ENCODE results near the gene IGFBP3.

IGFBP3 gene

DNA sequence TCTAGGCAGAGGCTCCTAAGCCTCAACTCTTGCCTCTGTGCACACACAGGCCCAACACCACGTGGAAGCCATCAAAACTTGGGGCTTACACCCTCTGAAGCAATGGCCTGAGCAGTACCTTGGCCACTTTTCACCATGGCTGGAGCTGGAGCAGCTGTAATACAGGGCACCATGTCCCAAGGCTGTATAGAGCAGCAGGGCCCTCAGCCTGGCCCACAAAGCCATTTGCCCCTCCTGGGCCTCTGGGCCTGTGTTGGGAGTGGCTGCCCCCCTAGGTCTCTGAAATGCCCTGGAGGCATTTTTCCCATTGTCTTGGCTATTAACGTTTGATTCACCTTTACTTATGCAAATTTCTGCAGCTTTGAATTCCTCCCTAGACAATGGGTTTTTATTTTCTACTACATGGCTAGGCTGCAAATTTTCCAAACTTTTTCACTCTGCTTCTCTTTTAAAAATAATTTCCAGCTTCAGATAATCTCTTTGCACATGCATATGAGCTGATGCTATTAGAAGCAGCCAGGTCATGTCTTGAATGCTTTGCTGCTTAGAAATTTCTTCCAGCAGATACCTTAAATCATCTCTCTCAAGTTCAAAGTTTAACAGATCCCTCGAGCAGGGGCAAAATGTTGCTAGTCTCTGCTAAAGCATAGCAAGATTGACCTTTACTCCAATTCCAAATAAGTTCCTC is 42.5 kb downstream of the IGFBP3 start:
- H2AFZ ChIP-seq (ENCODE audit: low read length), result no peak overlapping the region
- no peak overlapping the region for H3K9ac ChIP-seq (ENCODE audit: low read length)
- no peaks in the 10 kb centered on the region for H3K36me3 ChIP-seq (replicated peaks; ENCODE audit: insufficient read depth, low read length)
- DNase-seq, result no peak
- H3K4me2 ChIP-seq (ENCODE audit: low read depth, low read length), result no peak overlapping the region
- H3K27me3 ChIP-seq (replicated peaks; ENCODE audit: insufficient read depth, low read length), result no peaks in the 10 kb centered on the region
- H3K27ac ChIP-seq (ENCODE audit: low read length), result no peak overlapping the region
- no peaks in the 10 kb centered on the region for H3K79me2 ChIP-seq (ENCODE audit: low read length)
- H3F3A ChIP-seq (ENCODE audit: insufficient read depth, low read length), result peaks cover 9% of the 10 kb centered on the region; the same call in 1 of the 2 replicates
- H3K9me3 ChIP-seq (replicated peaks; ENCODE audit: insufficient read depth, low read length), result no peaks in the 10 kb centered on the region
- H3K4me3 ChIP-seq (ENCODE audit: low read length), result no peak overlapping the region
- H4K20me1 ChIP-seq (ENCODE audit: insufficient read depth, low read length), result no peaks in the 10 kb centered on the region
- peaks cover 14% of the 10 kb centered on the region for H3K4me1 ChIP-seq (ENCODE audit: low read length)
- no peaks in the 10 kb centered on the region for H3K9me2 ChIP-seq (replicated peaks; ENCODE audit: insufficient read depth, low read length)
- TF ChIP-seq EZH2phosphoT487 (IDR thresholded peaks at IDR 0.05; ENCODE audit: low read length) (no peak), EZH2 (optimal IDR thresholded peaks at IDR 0.05; ENCODE audit: low read depth, low read length) (no peak)
- TF ChIP-seq, protein P1, sequence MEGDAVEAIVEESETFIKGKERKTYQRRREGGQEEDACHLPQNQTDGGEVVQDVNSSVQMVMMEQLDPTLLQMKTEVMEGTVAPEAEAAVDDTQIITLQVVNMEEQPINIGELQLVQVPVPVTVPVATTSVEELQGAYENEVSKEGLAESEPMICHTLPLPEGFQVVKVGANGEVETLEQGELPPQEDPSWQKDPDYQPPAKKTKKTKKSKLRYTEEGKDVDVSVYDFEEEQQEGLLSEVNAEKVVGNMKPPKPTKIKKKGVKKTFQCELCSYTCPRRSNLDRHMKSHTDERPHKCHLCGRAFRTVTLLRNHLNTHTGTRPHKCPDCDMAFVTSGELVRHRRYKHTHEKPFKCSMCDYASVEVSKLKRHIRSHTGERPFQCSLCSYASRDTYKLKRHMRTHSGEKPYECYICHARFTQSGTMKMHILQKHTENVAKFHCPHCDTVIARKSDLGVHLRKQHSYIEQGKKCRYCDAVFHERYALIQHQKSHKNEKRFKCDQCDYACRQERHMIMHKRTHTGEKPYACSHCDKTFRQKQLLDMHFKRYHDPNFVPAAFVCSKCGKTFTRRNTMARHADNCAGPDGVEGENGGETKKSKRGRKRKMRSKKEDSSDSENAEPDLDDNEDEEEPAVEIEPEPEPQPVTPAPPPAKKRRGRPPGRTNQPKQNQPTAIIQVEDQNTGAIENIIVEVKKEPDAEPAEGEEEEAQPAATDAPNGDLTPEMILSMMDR (IDR thresholded peaks at IDR 0.05; ENCODE audit: low read length), result no peak

DNA sequence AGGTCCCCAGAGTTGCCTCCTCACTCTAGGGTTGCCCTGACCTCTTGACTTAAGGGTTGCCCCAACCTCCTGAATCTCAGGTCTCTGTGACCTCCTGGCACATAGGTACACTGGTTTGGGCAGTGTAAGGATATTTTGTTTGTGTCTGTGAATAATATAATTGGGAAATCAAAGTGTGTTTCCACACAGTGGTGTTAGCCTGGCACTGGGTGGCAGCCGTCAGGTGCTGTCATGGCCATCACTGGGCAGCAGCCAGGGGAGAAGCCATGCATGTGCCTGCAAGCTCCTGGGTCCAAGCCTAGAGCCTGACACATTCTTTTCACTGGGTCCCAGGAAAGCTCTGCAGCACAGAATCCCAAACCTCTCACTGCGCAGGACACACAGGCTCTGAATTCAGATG is 44.6 kb downstream of the IGFBP3 start:
- no peak overlapping the region for H3K4me3 ChIP-seq (ENCODE audit: low read length)
- no peak overlapping the region for H3K9ac ChIP-seq (ENCODE audit: low read length)
- no peaks in the 10 kb centered on the region for H3K79me2 ChIP-seq (ENCODE audit: low read length)
- no peaks in the 10 kb centered on the region for H3K36me3 ChIP-seq (replicated peaks; ENCODE audit: insufficient read depth, low read length)
- H3K9me2 ChIP-seq (replicated peaks; ENCODE audit: insufficient read depth, low read length), result no peaks in the 10 kb centered on the region
- no peaks in the 10 kb centered on the region for H3K27me3 ChIP-seq (replicated peaks; ENCODE audit: insufficient read depth, low read length)
- H3K4me2 ChIP-seq (ENCODE audit: low read depth, low read length), result no peak overlapping the region
- H2AFZ ChIP-seq (ENCODE audit: low read length), result peak overlapping the region; percentile 15; the same call in 1 of the 2 replicates
- no peaks in the 10 kb centered on the region for H3K9me3 ChIP-seq (replicated peaks; ENCODE audit: insufficient read depth, low read length)
- TF ChIP-seq EZH2phosphoT487 (IDR thresholded peaks at IDR 0.05; ENCODE audit: low read length) (no peak), EZH2 (optimal IDR thresholded peaks at IDR 0.05; ENCODE audit: low read depth, low read length) (no peak)
- TF ChIP-seq, protein P1 (IDR thresholded peaks at IDR 0.05; ENCODE audit: low read length), result no peak
- peaks cover 15% of the 10 kb centered on the region; the same call in 1 of the 2 replicates for H3F3A ChIP-seq (ENCODE audit: insufficient read depth, low read length)
- H3K4me1 ChIP-seq (ENCODE audit: low read length), result peaks cover 33% of the 10 kb centered on the region
- peak overlapping the region; percentile 68; the same call in 1 of the 2 replicates for H3K27ac ChIP-seq (ENCODE audit: low read length)
- H4K20me1 ChIP-seq (ENCODE audit: insufficient read depth, low read length), result no peaks in the 10 kb centered on the region
- no peak for DNase-seq

DNA sequence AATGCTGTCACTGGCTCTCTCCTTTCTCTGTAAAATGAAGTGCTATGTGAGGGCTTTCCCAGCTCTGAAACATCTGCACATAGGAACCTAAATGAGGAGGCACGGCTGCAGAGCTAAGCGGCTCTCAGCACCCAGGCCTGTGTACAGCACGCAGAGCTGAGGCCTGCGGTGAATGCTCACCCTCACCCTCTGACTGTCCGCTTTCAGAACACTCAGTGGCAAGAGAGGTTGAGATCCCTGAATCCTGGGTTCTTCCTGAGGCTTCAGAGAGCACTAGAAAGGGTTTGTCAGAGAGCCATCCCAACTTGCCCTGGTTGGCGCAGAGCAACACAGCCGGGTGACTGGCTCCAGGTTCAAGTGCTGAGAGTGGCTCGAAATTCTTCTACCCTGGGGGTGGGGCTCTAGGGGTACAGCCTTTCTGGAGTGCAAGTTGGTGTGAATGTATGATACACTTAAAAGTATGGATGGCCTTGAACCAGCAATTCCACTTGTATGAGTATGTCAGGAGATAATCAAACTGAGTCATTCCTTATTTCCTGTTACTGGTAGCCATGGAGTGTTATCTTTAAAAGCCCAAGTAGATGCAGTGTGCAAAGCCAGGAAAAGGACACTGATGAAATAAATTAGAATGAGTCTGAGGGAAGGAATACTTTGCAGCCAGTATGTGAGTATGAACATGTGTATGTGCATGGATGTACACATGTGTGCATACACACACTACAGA is 46.5 kb downstream of the IGFBP3 start:
- Histone ChIP-seq H3K36me3 (replicated peaks; ENCODE audit: insufficient read depth, low read length) (no peaks in the 10 kb centered on the region), H3F3A (ENCODE audit: insufficient read depth, low read length) (peaks cover 15% of the 10 kb centered on the region; the same call in 1 of the 2 replicates), H3K9ac (ENCODE audit: low read length) (no peak overlapping the region), H3K4me3 (ENCODE audit: low read length) (no peak overlapping the region), H3K4me1 (ENCODE audit: low read length) (peaks cover 33% of the 10 kb centered on the region), H3K9me3 (replicated peaks; ENCODE audit: insufficient read depth, low read length) (no peaks in the 10 kb centered on the region), H3K9me2 (replicated peaks; ENCODE audit: insufficient read depth, low read length) (no peaks in the 10 kb centered on the region), H2AFZ (ENCODE audit: low read length) (no peak overlapping the region), H4K20me1 (ENCODE audit: insufficient read depth, low read length) (no peaks in the 10 kb centered on the region), H3K79me2 (ENCODE audit: low read length) (no peaks in the 10 kb centered on the region), H3K4me2 (ENCODE audit: low read depth, low read length) (no peak overlapping the region), H3K27ac (ENCODE audit: low read length) (no peak overlapping the region), H3K27me3 (replicated peaks; ENCODE audit: insufficient read depth, low read length) (no peaks in the 10 kb centered on the region)
- TF ChIP-seq EZH2phosphoT487 (IDR thresholded peaks at IDR 0.05; ENCODE audit: low read length) (no peak), EZH2 (optimal IDR thresholded peaks at IDR 0.05; ENCODE audit: low read depth, low read length) (no peak)
- TF ChIP-seq, protein P1 (IDR thresholded peaks at IDR 0.05; ENCODE audit: low read length), result no peak
- DNase-seq, result no peak

Data from MM.1S (cell line).